Measurements from ENCODE around the gene RPL36A. TPM values are rescaled to one million over a fixed set of nuclear protein-coding genes. Genes with fewer than 3 reads are reported as not detected.

Gene RPL36A
- total and polyA plus RNA-seq, 2 donors (not counting 1 experiment from before 2014, with no cell fraction given) = 156 to 2,759 TPM

GRCh38 chrX:101365301-101365795, 25.5 kb upstream of the RPL36A start:
- CTCF ChIA-PET = no interaction called here
- no peak overlapping the region for H3K4me3 ChIP-seq (ENCODE audit: control extremely low read depth in 1 of 5, extremely low read depth in 1 of 5, insufficient read depth in 1 of 5, low read depth in 2 of 5, low read length in 4 of 5)
- H3K79me2 ChIP-seq (ENCODE audit: control insufficient read depth, insufficient read depth, low read length) = peaks cover 60% of the 10 kb centered on the region
- H3K9me3 Mint-ChIP-seq (ENCODE audit: insufficient read depth) = no peaks in the 10 kb centered on the region
- no peak for ATAC-seq (ENCODE audit: low read depth)
- peaks cover 23% of the 10 kb centered on the region for H3K4me1 Mint-ChIP-seq
- H3K27me3 ChIP-seq (replicated peaks in 1 of 4; ENCODE audit: control extremely low read depth in 1 of 4, control insufficient read depth in 3 of 4, insufficient read depth in 4 of 4, low read length in 3 of 4) = no peaks in the 10 kb centered on the region
- no CpG with 5 or more reads among the region's 1 CpG for WGBS (ENCODE audit: insufficient coverage)
- H3K36me3 ChIP-seq (replicated peaks in 1 of 2; ENCODE audit: control extremely low read depth in 1 of 2, control insufficient read depth in 1 of 2, extremely low read depth in 1 of 2, insufficient read depth in 2 of 2, low read length in 1 of 2) = peaks cover 1 to 59% of the 10 kb centered on the region in 2 experiments
- peak overlapping the region in 1 of 2 donors; percentile 2 for H3K27ac ChIP-seq (ENCODE audit: low read length in 2 of 2)
- H3K9me3 ChIP-seq (ENCODE audit: control extremely low read depth in 1 of 3, control insufficient read depth in 2 of 3, insufficient read depth in 1 of 3, low read length in 2 of 3) = no peaks in the 10 kb centered on the region
- POLR2A ChIA-PET = interaction anchor here (0.5 kb wide), 1 partner anchor 23 kb away, joined by 4 read pairs; no protein-coding TSS in a partner anchor
- TF ChIP-seq CTCF (IDR thresholded peaks at IDR 0.05) = no peak
- TF ChIP-seq EZH2 (IDR thresholded peaks at IDR 0.05; ENCODE audit: borderline replicate concordance, insufficient read depth, low read depth, low read length, poor library complexity, severe bottlenecking) = no peak
- H3K9ac ChIP-seq (ENCODE audit: low read length) = no peak overlapping the region
- intact Hi-C loops (cut with micrococcal nuclease) = no loop called here
- no peak overlapping the region for H3K4me2 ChIP-seq (replicated peaks; ENCODE audit: low read depth, low read length, poor library complexity, severe bottlenecking)
- no peak overlapping the region for H2AFZ ChIP-seq (ENCODE audit: insufficient read depth, low read depth, low read length, poor library complexity, severe bottlenecking)
- H3K4me1 ChIP-seq (ENCODE audit: control insufficient read depth in 2 of 2, insufficient read depth in 2 of 2, low read length in 2 of 2) = peaks cover 27% of the 10 kb centered on the region in 2 donors
- H3K4me3 Mint-ChIP-seq = no peak overlapping the region
- H3K27ac Mint-ChIP-seq = no peak overlapping the region
- H3K27me3 Mint-ChIP-seq = no peaks in the 10 kb centered on the region
- DNase-seq = no peak
- H4K20me1 ChIP-seq (ENCODE audit: control insufficient read depth, insufficient read depth, low read length, poor library complexity, severe bottlenecking) = peaks cover 7% of the 10 kb centered on the region

- peak overlapping the region; percentile 68 to 85 for H3K27ac ChIP-seq (ENCODE audit: low read length in 2 of 2)
These were observed 22.0 kb upstream of the RPL36A start for GRCh38 chrX:101368800-101369199.

More at GRCh38 chrX:101368800-101369199, 22.0 kb upstream of the RPL36A start:
- ChIA-PET POLR2A (no interaction called here), CTCF (interaction anchor here (0.9 to 1.5 kb wide), 3 partner anchors 11 to 46 kb away, joined by 3 to 6 read pairs (median 5); partner anchors contain the start of gene RPL36A)
- Histone ChIP-seq H3K4me1 (ENCODE audit: control insufficient read depth in 2 of 2, insufficient read depth in 2 of 2, low read length in 2 of 2) (peaks cover 39 to 45% of the 10 kb centered on the region in 2 donors), H3K27me3 (replicated peaks in 1 of 4; ENCODE audit: control extremely low read depth in 1 of 4, control insufficient read depth in 3 of 4, insufficient read depth in 4 of 4, low read length in 3 of 4) (no peaks in the 10 kb centered on the region), H3K36me3 (replicated peaks in 1 of 2; ENCODE audit: control extremely low read depth in 1 of 2, control insufficient read depth in 1 of 2, extremely low read depth in 1 of 2, insufficient read depth in 2 of 2, low read length in 1 of 2) (peaks cover 0 to 41% of the 10 kb centered on the region in 2 experiments), H4K20me1 (ENCODE audit: control insufficient read depth, insufficient read depth, low read length, poor library complexity, severe bottlenecking) (no peaks in the 10 kb centered on the region), H3K9me3 (ENCODE audit: control extremely low read depth in 1 of 3, control insufficient read depth in 2 of 3, insufficient read depth in 1 of 3, low read length in 2 of 3) (no peaks in the 10 kb centered on the region), H3K4me2 (replicated peaks; ENCODE audit: low read depth, low read length, poor library complexity, severe bottlenecking) (peak overlapping the region; percentile 49), H2AFZ (ENCODE audit: insufficient read depth, low read depth, low read length, poor library complexity, severe bottlenecking) (no peak overlapping the region), H3K79me2 (ENCODE audit: control insufficient read depth, insufficient read depth, low read length) (peaks cover 45% of the 10 kb centered on the region), H3K9ac (ENCODE audit: low read length) (no peak overlapping the region), H3K4me3 (ENCODE audit: control extremely low read depth in 1 of 5, extremely low read depth in 1 of 5, insufficient read depth in 1 of 5, low read depth in 2 of 5, low read length in 4 of 5) (peak overlapping the region in 2 of 5 experiments; percentile 2 to 8)
- peak; percentile 54 for ATAC-seq (ENCODE audit: low read depth)
- intact Hi-C loops (cut with micrococcal nuclease) = no loop called here
- Mint-ChIP-seq H3K27me3 (no peaks in the 10 kb centered on the region), H3K27ac (peak overlapping the region; percentile 85), H3K9me3 (ENCODE audit: insufficient read depth) (no peaks in the 10 kb centered on the region), H3K4me1 (peaks cover 37% of the 10 kb centered on the region), H3K4me3 (peak overlapping the region; percentile 79)
- TF ChIP-seq CTCF (IDR thresholded peaks at IDR 0.05) (no peak), EZH2 (IDR thresholded peaks at IDR 0.05; ENCODE audit: borderline replicate concordance, insufficient read depth, low read depth, low read length, poor library complexity, severe bottlenecking) (no peak)
- peak; percentile 50 for DNase-seq

All from B cell (primary cell).